ENCODE measurements around the gene CEP97.
"Not testable (repeated sequence)": the region's sequence is repeated elsewhere in the genome, so short reads cannot be mapped to it uniquely, and the experiment has no call there.

Gene CEP97

GRCh38 chr3:101701696-101702634, 22.4 kb upstream of the CEP97 start:
- no peak for DNase-seq (ENCODE audit: low read depth in 2 of 2)

- no peak for DNase-seq (ENCODE audit: low read depth in 2 of 2)
Measured at GRCh38 chr3:101702726-101703125, 21.7 kb upstream of the CEP97 start.

DNA sequence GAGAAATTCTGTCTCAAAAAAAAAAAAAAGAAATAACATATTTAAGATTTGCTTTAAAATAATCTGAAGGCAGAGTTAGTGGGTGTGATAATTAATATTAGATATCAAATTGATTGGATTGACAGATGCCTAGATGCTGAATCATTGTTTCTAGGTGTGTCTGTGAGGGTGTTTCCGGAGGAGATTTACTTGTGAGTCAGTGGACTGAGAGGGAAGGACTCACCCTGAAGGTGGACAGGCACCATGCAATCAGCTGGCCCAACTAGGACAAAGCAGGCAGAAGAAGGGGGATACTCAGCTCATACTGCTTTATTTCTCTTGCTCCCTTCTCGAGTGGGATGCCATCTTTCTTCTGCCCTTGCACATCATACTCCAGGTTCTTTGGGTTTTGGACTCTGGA, 21.2 kb upstream of the CEP97 start:
- no peak for DNase-seq (ENCODE audit: low read depth in 2 of 2)

DNA sequence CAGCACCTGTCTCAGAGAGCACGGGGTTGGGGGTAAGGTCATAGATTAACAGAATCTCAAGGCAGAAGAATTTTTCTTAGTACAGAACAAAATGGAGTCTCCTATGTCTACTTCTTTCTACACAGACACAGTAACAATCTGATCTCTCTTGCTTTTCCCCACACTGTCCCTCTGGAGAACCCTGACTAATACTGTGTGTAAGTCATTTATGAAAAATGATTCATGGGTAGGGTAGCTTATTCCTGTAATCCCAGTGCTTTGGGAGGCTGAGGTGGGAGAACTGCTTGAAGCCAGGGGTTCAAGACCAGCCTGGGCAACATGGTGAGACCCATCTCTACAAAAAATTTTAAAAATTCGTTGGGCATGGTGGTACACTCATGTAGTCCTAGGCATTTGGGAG, 19.8 kb upstream of the CEP97 start:
- not testable (repeated sequence) for DNase-seq (ENCODE audit: low read depth in 2 of 2)

DNA sequence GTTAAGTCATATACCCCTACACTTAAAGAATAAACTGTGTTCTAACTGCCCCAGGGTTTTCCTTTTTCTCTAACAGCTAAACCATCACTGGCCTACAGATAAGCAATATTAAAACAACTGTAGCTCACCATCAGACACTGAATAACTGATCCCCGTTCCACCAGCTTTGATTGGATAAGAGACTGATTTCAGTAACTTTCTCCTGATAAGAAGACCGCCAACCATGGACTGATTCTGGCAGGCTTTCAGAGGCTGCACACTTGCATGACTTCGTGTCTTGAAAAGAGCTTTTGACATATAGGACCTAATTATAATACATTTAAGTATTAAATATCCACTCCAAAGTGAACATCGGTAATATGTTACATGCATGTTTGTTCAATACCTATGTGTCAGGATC, 15.3 kb upstream of the CEP97 start:
- no peak for DNase-seq (ENCODE audit: low read depth in 2 of 2)

GRCh38 chr3:101718455-101718854, 6.0 kb upstream of the CEP97 start:
- DNase-seq (ENCODE audit: low read depth in 2 of 2), result no peak

- no peak for DNase-seq (ENCODE audit: low read depth in 2 of 2)
Measured at GRCh38 chr3:101719604-101720185, 4.7 kb upstream of the CEP97 start.

DNA sequence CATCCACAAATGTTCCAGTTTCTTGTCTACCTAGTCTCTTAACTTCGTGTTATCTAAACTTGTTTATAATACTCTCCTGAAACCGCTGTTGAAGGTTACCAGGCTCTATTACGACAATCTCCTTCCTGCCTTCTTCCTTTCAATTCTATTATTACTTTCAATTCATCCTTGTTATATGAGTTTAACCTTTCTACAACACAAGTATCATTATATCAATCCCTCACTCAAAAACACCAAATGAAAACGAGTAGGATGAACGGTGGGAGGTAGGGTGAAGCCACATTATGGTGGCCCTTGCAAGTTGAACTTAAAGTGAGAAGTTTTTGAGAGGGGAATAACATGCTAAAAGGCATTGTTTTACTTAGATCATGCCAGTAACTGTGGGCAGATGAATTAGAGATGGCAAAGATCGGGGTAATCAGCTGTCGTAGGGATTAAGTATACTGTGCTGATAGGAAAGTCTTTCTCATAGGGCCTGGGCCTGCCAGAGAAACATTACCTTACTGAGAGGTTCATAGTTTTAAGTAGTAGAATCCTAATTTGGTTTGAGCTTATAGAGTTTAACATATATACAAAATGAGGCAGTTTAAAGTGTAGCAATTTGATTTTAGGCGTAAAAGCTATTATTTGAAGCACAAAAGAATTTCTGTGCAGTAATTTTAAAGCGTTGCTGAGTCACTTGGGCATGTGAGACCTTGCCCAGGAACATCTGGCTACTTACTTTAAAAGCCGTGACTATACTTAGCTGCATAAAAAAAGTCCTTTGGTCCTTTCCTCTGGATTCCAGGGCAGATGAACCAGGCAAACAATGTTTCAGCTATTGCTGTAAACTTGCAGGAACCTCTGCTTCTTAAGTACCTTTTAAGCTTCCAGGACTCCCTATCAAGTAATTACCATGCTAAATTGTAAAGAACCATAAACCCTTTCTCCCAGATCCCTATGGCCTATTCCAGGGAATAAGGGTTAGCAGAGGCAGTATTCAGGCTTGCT, 3.3 kb upstream of the CEP97 start:
- no peak for DNase-seq (ENCODE audit: low read depth in 2 of 2)

GRCh38 chr3:101722394-101723173, 1.8 kb upstream of the CEP97 start:
- DNase-seq (ENCODE audit: low read depth in 2 of 2), result no peak

GRCh38 chr3:101725194-101725889, 928 bp downstream of the CEP97 start:
- DNase-seq (ENCODE audit: low read depth in 2 of 2), result no peak

DNA sequence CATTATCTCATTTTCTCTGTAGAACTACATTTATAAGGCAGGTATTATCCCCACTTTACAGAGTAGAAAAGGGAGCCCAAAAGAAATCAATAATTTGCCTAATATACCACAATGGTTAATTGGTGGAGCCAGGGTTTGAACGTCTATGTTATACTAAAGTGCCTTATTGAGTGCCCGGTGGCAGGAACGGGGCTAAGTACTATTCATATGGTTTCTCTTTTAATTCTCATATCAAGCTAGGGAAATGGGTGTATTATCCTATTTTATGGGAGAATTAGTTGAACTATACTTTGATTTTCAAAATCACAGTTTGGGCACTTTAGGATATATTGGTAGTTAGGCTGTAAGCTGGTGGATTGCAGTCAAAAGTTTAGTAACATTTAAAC, 1.5 kb downstream of the CEP97 start:
- no peak for DNase-seq (ENCODE audit: low read depth in 2 of 2)

DNA sequence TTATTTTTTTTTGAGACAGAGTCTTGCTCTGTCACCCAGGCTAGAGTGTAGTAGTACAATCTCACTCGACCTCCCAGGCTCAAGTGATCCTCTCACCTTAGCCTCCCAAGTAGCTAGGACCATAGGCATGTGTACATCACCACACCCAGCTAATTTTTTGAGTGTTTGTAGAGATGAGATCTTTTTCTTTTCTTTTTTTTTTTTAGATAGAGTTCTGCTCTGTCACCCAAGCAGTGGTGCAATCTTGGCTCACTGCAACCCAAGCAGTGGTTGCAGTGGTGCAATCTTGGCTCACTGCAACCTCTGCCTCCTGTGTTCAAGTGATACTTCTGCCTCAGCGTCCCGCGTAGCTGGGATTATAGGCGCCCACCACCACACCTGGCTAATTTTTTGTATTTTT, 5.2 kb downstream of the CEP97 start:
- DNase-seq (ENCODE audit: low read depth in 2 of 2), result no peak

DNA sequence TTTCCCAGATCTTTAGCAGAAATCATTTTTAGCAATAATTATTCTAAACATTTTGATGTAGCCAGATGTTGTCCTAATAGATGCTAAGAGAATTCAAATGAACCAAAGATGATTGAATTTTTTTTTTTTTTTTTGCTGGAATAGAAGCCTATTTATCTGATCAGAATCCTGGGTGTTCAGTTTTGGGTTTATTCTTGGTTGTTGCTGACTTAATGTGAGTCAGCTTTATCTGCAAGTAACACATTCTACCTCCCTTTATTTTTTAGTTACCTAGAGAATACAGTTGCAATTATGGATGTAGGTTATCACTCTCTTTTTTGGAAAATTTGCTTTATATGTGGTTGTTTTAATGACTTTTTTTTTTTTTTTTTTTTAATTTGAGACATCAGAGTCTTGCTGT, 6.4 kb downstream of the CEP97 start:
- no peak for DNase-seq (ENCODE audit: low read depth in 2 of 2)

- no peak for DNase-seq (ENCODE audit: low read depth in 2 of 2)
Measured at GRCh38 chr3:101732240-101732641, 7.8 kb downstream of the CEP97 start.

- no peak for DNase-seq (ENCODE audit: low read depth in 2 of 2)
Measured at GRCh38 chr3:101735833-101736232, 11.4 kb downstream of the CEP97 start.

DNA sequence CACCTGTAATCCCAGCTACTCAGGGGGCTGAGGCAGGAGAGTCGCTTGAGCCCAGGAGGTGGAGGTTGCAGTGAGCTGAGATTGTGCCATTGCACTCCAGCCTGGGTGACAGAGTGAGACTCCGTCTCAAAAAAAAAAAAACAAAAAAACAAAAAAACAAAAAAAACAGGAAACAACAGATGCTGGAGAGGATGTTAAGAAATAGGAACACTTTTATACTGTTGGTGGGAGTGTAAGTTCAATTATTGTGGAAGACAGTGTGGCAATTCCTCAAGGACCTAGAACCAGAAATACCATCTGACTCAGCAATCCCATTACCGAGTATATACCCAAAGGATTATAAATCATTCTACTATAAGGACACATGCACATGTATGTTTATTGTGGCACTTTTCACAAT, 17.5 kb downstream of the CEP97 start:
- DNase-seq (ENCODE audit: low read depth in 2 of 2), result not testable (repeated sequence)

DNA sequence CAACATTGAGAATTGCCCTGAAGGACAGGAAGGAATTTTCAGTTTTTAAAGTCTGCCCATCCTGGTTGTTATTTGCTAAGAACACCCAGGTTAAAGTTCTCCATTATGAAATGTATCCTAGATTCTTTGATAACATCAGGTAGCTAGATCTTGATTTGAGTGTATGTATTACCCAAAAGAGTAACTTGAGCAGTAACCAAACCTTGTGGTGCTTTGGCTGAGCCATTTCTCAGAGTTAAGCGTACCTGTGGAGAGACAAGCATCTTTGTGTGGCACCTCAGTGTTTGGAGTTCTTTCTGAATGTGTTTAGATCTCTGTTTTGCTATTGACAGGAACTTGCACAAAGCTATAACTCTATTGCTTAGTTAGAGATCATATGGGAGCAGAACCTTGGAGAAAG, 20.4 kb downstream of the CEP97 start:
- DNase-seq (ENCODE audit: low read depth in 2 of 2), result no peak

- DNase-seq (ENCODE audit: low read depth in 2 of 2), result not testable (repeated sequence)
Measured at GRCh38 chr3:101745934-101746333, 21.5 kb downstream of the CEP97 start.

DNA sequence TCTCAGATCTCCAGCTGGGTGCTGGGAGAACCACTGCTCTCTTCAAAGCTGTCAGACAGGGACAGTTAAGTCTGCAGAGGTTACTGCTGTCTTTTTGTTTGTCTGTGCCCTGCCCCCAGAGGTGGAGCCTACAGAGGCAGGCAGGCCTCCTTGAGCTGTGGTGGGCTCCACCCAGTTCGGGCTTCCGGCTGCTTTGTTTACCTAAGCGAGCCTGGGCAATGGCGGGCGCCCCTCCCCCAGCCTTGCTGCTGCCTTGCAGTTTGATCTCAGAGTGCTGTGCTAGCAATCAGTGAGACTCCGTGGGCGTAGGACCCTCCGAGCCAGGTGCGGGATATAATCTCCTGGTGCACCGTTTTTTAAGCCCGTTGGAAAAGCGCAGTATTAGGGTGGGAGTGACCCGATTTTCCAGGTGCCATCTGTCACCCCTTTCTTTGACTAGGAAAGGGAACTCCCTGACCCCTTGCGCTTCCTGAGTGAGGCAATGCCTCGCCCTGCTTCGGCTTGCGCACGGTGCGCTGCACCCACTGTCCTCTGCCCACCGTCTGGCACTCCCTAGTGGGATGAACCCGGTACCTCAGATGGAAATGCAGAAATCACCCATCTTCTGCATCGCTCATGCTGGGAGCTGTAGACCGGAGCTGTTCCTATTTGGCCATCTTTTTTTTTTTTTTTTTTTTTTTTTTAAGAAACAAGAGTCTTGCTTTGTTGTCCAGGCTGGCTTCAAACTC, 29.1 kb downstream of the CEP97 start:
- not testable (repeated sequence) for DNase-seq (ENCODE audit: low read depth in 2 of 2)

DNA sequence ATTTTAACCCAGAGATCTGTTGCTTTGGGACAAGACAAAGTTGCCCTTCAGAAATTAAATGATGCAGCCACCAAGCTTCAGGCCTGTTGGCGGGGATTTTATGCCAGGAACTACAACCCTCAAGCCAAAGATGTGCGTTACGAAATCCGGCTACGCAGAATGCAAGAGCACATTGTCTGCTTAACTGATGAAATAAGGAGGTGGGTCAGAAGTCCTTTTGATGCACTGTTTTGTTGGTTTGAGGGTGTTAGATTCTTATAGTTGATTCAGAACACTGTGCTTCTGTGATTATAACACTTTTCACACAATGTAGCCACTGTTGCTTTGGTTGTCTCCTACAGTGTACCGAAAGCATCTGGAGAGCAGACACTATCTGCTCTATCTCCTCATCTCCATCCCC, 33.8 kb downstream of the CEP97 start:
- DNase-seq (ENCODE audit: low read depth in 2 of 2), result no peak

All from stimulated activated CD8-positive, alpha-beta memory T cell treated with anti-CD3 and anti-CD28 coated beads, Interleukin-7, amount 100 ng/mL, for 1 hour (primary cell).